ENCODE measurements around the gene RNASE1.
"Not testable (repeated sequence)": the region's sequence is repeated elsewhere in the genome, so short reads cannot be mapped to it uniquely, and the experiment has no call there.

Gene RNASE1

DNA sequence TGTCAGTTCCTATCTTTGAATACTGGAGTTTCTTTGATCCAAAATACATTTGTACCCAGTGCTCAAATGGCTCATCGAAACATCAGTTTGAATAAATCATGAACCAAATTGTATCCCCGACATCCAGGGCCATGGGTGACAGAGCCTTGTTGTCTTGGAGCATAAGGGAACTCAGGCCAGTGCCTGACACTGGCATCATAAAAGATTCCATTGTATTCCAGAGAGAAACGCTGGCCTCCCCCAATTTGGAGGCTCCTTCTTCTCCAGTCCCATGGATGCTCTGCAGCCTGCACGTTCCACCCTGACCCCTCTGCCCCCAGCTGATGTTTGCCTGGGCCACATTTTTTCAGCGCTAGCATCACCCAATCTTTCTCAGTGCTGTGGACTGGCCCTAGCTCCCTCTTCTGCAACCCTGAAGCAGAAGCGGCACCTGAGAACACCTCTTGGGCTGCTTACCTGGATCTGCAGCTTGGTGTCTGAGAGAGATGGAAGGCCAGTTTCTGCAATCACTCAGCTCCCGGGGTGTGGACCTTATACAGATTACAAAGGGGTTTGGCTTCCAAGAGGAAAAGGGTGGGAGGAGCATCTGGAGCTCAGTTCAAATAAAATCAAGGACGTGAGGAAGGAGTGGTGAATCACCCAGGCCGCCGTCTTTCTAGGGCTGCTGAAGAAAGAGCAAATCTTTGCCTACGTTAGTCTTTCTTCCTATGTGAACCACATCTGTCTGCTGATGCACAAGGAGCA lies at the start of gene RNASE1:
RNASE1 (minus strand) TSS at position 504 of the 744 bp plus-strand sequence. CDS start 776 bp downstream, outside the sequence.
- DNase-seq (ENCODE audit: low read depth), result no peak

- DNase-seq (ENCODE audit: low read depth), result no peak
Observed at GRCh38 chr14:20848955-20849570, 46.4 kb upstream of the RNASE1 start.

DNA sequence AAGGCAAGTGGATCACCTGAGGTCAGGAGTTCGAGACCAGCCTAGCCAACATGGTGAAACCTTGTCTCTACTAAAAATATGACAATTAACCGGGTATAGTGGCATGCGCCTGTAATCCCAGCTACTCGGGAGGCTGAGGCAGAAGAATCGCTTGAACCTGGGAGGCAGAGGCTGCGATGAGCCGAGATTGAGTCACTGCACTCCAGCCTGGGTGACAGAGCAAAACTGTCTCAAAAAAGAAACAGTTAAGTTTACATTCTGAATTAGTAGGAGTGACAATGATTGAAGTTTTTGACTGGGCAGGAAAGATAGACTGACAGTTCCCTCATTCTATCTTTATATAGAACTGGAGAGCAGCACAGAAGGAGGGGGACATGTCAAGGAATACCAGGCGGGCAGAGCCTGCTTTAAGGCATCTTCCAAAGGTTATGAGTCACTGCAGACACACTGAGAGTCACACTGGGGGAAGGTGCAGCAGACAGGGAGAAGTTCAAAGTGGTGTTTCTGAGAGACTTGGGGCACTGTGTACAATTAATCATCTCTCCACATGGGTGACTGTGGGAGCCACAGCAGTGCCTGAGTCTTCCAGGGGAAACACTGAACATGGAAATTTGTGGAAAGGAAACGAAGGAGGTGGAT lies 45.8 kb upstream of the RNASE1 start:
- no peak for DNase-seq (ENCODE audit: low read depth)

- DNase-seq (ENCODE audit: low read depth), result no peak
Observed at GRCh38 chr14:20846560-20846959, 43.9 kb upstream of the RNASE1 start.

GRCh38 chr14:20841096-20841495 lies 38.5 kb upstream of the RNASE1 start:
- DNase-seq (ENCODE audit: low read depth), result no peak

DNA sequence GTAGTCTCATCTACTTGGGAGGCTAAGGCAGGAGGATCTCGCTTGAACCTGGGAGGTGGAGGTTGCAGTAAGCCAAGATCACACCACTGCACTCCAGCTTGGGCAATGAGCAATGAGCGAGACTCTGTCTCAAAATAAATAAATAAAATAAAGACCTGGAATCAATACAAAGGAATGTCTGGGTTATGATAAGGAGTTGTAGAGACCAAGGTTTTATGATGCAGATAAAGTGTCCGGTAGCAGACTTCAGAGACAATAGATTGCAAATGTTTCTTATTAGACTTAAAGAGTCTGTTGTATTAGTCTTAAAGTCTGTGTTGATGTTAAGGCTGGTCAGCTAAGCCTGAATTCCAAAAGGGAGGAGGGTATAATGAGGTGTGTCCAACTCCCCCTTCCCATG lies 35.2 kb upstream of the RNASE1 start:
- DNase-seq (ENCODE audit: low read depth), result no peak

- DNase-seq (ENCODE audit: low read depth), result no peak
Observed at GRCh38 chr14:20836668-20837338, 34.2 kb upstream of the RNASE1 start.

DNA sequence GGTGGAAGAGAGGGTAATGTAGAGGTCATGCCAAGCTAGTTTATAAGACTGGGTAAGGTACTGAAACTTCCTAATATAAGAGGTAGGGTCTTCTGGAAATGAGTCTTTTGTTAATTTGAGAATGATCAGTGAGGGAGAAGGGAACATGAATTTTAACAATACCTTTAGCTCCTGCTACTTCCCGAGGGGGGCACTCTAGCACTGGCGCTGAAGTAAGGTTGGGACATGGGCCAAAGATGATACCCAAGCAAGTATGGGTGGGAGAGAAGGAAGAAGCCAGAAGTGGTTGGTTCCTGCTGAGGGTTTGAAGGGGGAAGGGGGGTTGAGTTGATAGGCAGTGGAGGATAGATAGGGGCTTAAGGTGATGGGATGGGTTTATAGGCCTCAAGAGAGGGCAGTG lies 32.3 kb upstream of the RNASE1 start:
- no peak for DNase-seq (ENCODE audit: low read depth)

GRCh38 chr14:20830831-20831230 lies 28.2 kb upstream of the RNASE1 start:
- no peak for DNase-seq (ENCODE audit: low read depth)

DNA sequence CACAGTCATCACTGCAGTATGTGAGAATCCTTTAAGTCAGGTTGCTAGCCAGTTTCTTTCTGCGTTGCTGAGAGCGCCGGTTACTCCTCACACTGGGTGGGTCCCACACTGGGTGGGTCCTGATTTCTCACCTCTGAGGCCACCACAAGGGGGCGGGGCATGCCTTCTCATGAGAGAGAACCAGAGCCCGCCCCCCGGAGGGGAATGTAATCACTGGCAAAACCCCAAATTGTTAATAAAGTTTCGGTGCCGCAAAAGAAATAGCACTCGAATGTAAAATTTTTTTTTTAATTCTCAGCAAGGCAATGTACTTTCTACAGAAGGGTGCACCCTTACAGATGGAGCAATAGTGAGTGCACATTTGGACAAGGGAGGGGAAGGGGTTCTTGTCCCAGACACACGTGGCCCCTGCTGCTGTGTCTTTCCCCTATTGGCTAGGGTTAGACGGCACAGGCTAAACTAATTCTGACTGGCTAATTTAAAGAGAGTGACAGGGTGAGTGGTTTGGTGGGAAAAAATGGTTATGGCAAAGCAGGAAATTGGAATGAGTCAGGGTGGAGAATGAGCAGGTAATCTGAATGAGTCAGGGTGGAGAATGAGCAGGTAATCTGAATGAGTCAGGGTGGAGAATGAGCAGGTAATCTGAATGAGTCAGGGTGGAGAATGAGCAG lies 25.5 kb upstream of the RNASE1 start:
- DNase-seq (ENCODE audit: low read depth), result not testable (repeated sequence)

DNA sequence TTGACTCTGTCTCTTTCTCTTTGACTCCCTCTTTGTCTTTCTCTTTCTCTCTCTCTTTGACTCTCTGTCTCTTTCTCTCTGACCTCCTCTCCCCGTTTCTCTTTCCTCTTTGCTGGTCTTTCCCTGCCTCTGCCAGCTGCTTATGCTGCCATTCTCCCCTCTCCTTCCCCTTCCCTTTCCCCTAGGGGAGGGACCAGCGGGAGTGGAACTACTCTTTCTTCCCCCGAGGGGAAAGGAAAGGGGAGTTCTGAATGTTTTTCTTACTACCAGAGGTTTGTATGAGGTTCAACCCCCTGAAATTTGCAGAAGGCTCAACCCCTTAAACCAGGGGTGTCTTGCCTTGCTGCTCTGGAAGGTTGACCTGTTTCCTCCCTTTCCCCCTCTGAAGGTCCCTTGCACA lies 24.7 kb upstream of the RNASE1 start:
- no peak for DNase-seq (ENCODE audit: low read depth)

- DNase-seq (ENCODE audit: low read depth), result not testable (repeated sequence)
Observed at GRCh38 chr14:20826666-20827065, 24.0 kb upstream of the RNASE1 start.

GRCh38 chr14:20823859-20824258 lies 21.2 kb upstream of the RNASE1 start:
- DNase-seq (ENCODE audit: low read depth), result no peak

- DNase-seq (ENCODE audit: low read depth), result not testable (repeated sequence)
Observed at GRCh38 chr14:20821521-20822108, 19.0 kb upstream of the RNASE1 start.

GRCh38 chr14:20820063-20820904 lies 17.6 kb upstream of the RNASE1 start:
- DNase-seq (ENCODE audit: low read depth), result no peak

GRCh38 chr14:20818861-20819260 lies 16.2 kb upstream of the RNASE1 start:
- DNase-seq (ENCODE audit: low read depth), result no peak

DNA sequence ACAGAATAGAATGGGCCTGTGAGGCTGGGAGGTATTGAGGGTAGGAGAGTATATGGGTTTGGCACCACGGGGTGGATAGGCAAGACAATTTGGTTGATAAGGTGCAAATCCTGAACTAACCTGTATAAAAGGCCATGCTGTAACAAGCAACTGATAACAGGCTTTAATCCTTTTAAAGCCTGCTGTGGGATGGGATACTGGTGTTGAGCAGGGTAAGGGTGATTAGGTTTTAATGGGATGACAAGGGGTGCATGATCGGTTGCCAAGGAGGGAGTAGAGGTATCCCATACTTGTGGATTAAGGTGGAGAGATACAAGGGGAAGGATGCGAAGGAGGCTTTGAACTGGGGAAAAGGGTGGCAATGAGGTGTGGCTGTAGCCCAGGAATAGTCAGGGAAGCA lies 13.3 kb upstream of the RNASE1 start:
- DNase-seq (ENCODE audit: low read depth), result not testable (repeated sequence)

- DNase-seq (ENCODE audit: low read depth), result no peak
Observed at GRCh38 chr14:20811986-20812975, 9.6 kb upstream of the RNASE1 start.

GRCh38 chr14:20809917-20810316 lies 7.3 kb upstream of the RNASE1 start:
- no peak for DNase-seq (ENCODE audit: low read depth)

- DNase-seq (ENCODE audit: low read depth), result no peak
Observed at GRCh38 chr14:20808162-20808483, 5.5 kb upstream of the RNASE1 start.
